Measurements from ENCODE around the gene OR2D2. TPM values are rescaled to one million over a fixed set of nuclear protein-coding genes. Genes with fewer than 3 reads are reported as not detected.
A peak's percentile ranks its signal among the peaks of the same experiment; 100 is the strongest.

The OR2D2 gene
- total RNA-seq, 1 donor from 2014 or later = 0.39 TPM

DNA sequence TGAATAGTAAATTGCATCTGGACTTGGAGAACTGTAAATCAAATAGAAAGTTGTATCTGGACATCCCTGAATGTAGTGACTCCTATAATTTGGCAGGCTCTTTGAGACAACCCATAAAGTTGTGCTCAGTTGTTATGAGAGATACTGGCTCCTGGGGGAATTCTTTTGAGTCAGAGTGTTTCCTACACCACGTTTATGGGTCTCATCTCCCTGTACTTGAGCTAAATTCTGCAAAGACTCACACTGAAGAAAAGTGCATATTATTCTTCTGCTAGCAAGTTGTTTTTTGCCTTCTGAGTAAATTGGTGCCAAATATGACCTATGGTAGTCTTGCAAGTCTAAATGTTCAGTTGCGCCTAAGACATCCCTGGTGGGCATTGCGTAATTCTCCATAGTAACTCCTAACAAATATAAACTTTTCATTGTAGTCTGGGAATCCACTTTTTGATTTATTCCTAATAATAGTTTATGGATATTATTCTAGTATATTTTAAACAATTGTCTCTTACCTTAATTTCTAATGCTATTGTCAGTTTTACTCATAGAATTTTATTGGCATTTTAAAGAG, 38.9 kb upstream of the OR2D2 start:
- H3K36me3 Mint-ChIP-seq (ENCODE audit: low read depth, unreplicated experiment) = no peaks in the 10 kb centered on the region

DNA sequence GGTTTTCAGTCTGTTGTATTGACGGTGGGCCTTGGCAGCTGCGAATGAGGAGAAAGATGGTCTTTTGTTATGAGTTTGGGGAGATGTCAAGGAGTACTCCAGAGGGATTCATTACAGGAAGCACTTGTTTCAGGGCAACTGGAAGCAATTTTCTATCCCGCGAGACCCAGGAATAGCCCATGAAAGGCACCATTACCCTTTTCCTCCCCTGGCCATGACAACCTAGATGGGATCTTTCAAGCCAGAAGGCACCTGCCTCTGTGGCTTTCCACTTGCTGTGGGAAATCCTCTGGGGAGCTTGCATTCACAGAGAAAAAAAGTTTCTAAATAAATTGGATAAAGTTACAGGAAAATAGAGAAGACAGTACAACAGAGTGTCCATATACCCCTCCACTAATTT, 36.6 kb upstream of the OR2D2 start:
- H3K4me1 ChIP-seq (ENCODE audit: insufficient read depth, low read length) = peaks cover 12% of the 10 kb centered on the region
- no peak overlapping the region for H3K27ac Mint-ChIP-seq (ENCODE audit: unreplicated experiment)
- DNase-seq (ENCODE audit: low read depth) = no peak
- no peaks in the 10 kb centered on the region for H3K9me3 Mint-ChIP-seq (ENCODE audit: unreplicated experiment)
- no peaks in the 10 kb centered on the region for H3K27me3 ChIP-seq (ENCODE audit: insufficient read depth, low read length)
- TF ChIP-seq EZH2 (IDR thresholded peaks at IDR 0.05; ENCODE audit: insufficient read depth, low read length) = no peak
- TF ChIP-seq CTCF (IDR thresholded peaks at IDR 0.05; ENCODE audit: insufficient read depth, low read depth, low read length) = no peak
- H3K9me3 ChIP-seq (ENCODE audit: insufficient read depth, low read depth, low read length) = no peaks in the 10 kb centered on the region
- no peaks in the 10 kb centered on the region for H4K20me1 ChIP-seq (ENCODE audit: insufficient read depth, low read length)
- no peak overlapping the region for H3K4me3 ChIP-seq (ENCODE audit: insufficient read depth, low read depth, low read length)
- H3K36me3 ChIP-seq (ENCODE audit: insufficient read depth, low read length) = no peaks in the 10 kb centered on the region
- H3K36me3 Mint-ChIP-seq (ENCODE audit: low read depth, unreplicated experiment) = no peaks in the 10 kb centered on the region
- H3K9ac ChIP-seq (ENCODE audit: low read length) = no peak overlapping the region
- H3K4me1 Mint-ChIP-seq (ENCODE audit: low read depth, unreplicated experiment) = peaks cover 2% of the 10 kb centered on the region
- H3K79me2 ChIP-seq (ENCODE audit: insufficient read depth, low read length) = peaks cover 6% of the 10 kb centered on the region
- H3K4me3 Mint-ChIP-seq (ENCODE audit: unreplicated experiment) = no peak overlapping the region
- no peak overlapping the region for H2AFZ ChIP-seq (ENCODE audit: low read depth, low read length)
- no peak overlapping the region for H3K27ac ChIP-seq (ENCODE audit: low read depth, low read length)
- FAIRE-seq = no peak
- H3K27me3 Mint-ChIP-seq (ENCODE audit: low read depth, unreplicated experiment) = no peaks in the 10 kb centered on the region
- H3K4me2 ChIP-seq (ENCODE audit: low read length) = no peak overlapping the region

More for the DNA sequence above, 38.9 kb upstream of the OR2D2 start:
- DNase-seq (ENCODE audit: low read depth) (no peak), FAIRE-seq (no peak)
- Histone ChIP-seq H3K4me3 (ENCODE audit: insufficient read depth, low read depth, low read length) (no peak overlapping the region), H3K4me1 (ENCODE audit: insufficient read depth, low read length) (peaks cover 8% of the 10 kb centered on the region), H3K27ac (ENCODE audit: low read depth, low read length) (no peak overlapping the region), H3K79me2 (ENCODE audit: insufficient read depth, low read length) (peaks cover 6% of the 10 kb centered on the region), H3K27me3 (ENCODE audit: insufficient read depth, low read length) (no peaks in the 10 kb centered on the region), H3K4me2 (ENCODE audit: low read length) (no peak overlapping the region), H4K20me1 (ENCODE audit: insufficient read depth, low read length) (no peaks in the 10 kb centered on the region), H3K9me3 (ENCODE audit: insufficient read depth, low read depth, low read length) (no peaks in the 10 kb centered on the region), H3K36me3 (ENCODE audit: insufficient read depth, low read length) (no peaks in the 10 kb centered on the region), H2AFZ (ENCODE audit: low read depth, low read length) (no peak overlapping the region), H3K9ac (ENCODE audit: low read length) (no peak overlapping the region)
- Mint-ChIP-seq H3K4me1 (ENCODE audit: low read depth, unreplicated experiment) (no peaks in the 10 kb centered on the region), H3K4me3 (ENCODE audit: unreplicated experiment) (no peak overlapping the region), H3K9me3 (ENCODE audit: unreplicated experiment) (no peaks in the 10 kb centered on the region), H3K27ac (ENCODE audit: unreplicated experiment) (no peak overlapping the region), H3K27me3 (ENCODE audit: low read depth, unreplicated experiment) (no peaks in the 10 kb centered on the region)
- TF ChIP-seq CTCF (IDR thresholded peaks at IDR 0.05; ENCODE audit: insufficient read depth, low read depth, low read length) = no peak
- TF ChIP-seq EZH2 (IDR thresholded peaks at IDR 0.05; ENCODE audit: insufficient read depth, low read length) = no peak

DNA sequence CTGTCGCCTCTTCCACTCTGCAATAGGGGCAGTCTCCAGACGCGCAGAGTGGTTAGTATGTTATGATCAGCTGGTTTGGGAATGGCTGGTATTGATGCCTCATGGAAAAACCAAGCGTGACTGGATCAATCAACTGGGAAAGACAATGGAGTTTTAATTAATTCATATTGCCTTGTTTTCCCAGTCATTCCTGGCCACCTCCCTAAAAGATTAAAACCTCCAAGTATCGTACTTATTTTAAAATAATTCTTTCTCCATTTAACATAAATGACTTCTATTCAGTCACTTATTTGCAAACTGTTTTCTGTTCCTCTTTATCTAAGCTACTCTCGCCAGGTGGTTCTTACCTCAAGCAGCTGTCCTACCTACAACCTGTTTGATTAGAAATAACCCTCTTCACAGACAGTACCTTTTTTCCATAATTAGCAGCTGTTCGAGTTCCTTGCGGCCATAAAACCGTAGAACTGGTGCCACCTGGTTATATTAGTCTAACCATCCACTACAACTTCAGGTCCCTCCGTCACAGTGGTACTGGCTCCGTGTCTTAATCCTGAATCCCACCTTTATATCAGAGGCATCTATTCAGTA, 34.8 kb upstream of the OR2D2 start:
- Mint-ChIP-seq H3K27me3 (ENCODE audit: low read depth, unreplicated experiment) (no peaks in the 10 kb centered on the region), H3K9me3 (ENCODE audit: unreplicated experiment) (no peaks in the 10 kb centered on the region), H3K36me3 (ENCODE audit: low read depth, unreplicated experiment) (no peaks in the 10 kb centered on the region), H3K4me1 (ENCODE audit: low read depth, unreplicated experiment) (peaks cover 2% of the 10 kb centered on the region), H3K27ac (ENCODE audit: unreplicated experiment) (no peak overlapping the region), H3K4me3 (ENCODE audit: unreplicated experiment) (peak overlapping the region; percentile 97)
- H2AFZ ChIP-seq (ENCODE audit: low read depth, low read length) = peak overlapping the region; percentile 99
- peak overlapping the region; percentile 63 for H3K27ac ChIP-seq (ENCODE audit: low read depth, low read length)
- H3K27me3 ChIP-seq (ENCODE audit: insufficient read depth, low read length) = no peaks in the 10 kb centered on the region
- peaks cover 6% of the 10 kb centered on the region for H3K79me2 ChIP-seq (ENCODE audit: insufficient read depth, low read length)
- H3K4me2 ChIP-seq (ENCODE audit: low read length) = peak overlapping the region; percentile 96
- H4K20me1 ChIP-seq (ENCODE audit: insufficient read depth, low read length) = no peaks in the 10 kb centered on the region
- H3K9me3 ChIP-seq (ENCODE audit: insufficient read depth, low read depth, low read length) = no peaks in the 10 kb centered on the region
- H3K36me3 ChIP-seq (ENCODE audit: insufficient read depth, low read length) = no peaks in the 10 kb centered on the region
- TF ChIP-seq CTCF (IDR thresholded peaks at IDR 0.05; ENCODE audit: insufficient read depth, low read depth, low read length) (no peak), EZH2 (IDR thresholded peaks at IDR 0.05; ENCODE audit: insufficient read depth, low read length) (no peak)
- DNase-seq (ENCODE audit: low read depth) (peak; percentile 18), FAIRE-seq (no peak)
- H3K9ac ChIP-seq (ENCODE audit: low read length) = peak overlapping the region; percentile 89
- peak overlapping the region; percentile 91 for H3K4me3 ChIP-seq (ENCODE audit: insufficient read depth, low read depth, low read length)
- H3K4me1 ChIP-seq (ENCODE audit: insufficient read depth, low read length) = peaks cover 12% of the 10 kb centered on the region
